GDM1 (cell line): ENCODE results near the gene PRMT2.
"Not testable (repeated sequence)": the region's sequence is repeated elsewhere in the genome, so short reads cannot be mapped to it uniquely, and the experiment has no call there.

ENCODE experiments used
- DNase-seq: peaks from one replicate; lab custom pipeline; 2025; lab: John Stamatoyannopoulos, UW

PRMT2 gene

DNA sequence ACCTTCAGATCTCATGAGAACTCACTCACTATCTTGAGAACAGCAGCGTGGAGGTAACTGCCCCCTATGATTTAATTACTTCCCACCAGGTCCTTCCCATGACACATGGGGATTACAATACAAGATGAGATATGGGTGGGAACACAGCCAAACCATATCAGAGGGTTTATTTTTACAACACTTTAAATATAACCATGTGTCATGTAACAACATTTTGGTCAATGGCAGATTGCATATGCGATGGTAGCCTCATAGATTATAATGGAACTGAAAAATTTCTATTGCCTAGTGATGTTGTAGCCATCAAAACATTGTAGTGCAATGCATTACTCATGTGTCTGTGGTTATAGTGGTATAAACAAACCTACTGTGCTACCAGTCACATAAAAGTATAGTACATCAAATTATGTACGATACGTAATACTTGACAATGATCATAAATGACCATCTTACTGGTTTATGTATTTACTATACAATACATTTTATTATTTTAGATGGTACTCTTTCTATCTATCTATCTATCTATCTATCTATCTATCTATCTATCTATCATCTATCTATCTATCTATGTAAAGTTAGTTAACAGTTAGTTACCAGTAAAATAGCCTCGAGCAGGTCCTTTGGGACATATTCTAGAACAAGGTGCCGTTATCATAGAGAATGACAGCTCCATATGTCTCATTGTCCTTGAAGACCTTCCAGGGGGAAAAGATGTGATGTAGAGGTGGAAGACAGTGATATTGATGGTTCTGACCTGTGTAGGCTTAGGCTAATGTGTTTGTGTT, 18.0 kb upstream of the PRMT2 start:
- no peak for DNase-seq

GRCh38 chr21:46618738-46619379, 16.6 kb upstream of the PRMT2 start:
- DNase-seq = no peak

DNA sequence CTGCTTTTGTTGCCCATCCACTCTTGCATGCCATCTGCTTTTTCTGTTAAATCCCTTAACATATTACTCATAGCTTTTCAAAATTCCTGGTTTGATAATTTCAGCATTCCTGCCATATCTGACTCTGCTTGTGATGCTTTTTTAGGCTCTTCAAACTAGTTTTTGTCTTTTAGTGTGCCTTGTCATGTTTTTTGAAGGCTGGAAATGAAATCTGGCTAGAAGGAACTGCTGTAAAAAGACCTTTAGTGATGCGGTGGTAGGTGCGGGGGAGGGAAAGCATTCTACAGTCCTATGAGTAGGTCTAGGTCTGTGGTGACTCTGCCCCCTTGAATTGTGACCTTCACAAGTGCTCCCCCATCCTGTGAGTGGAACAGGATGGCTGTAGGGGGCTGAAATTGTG, 15.6 kb upstream of the PRMT2 start:
- DNase-seq = no peak

DNA sequence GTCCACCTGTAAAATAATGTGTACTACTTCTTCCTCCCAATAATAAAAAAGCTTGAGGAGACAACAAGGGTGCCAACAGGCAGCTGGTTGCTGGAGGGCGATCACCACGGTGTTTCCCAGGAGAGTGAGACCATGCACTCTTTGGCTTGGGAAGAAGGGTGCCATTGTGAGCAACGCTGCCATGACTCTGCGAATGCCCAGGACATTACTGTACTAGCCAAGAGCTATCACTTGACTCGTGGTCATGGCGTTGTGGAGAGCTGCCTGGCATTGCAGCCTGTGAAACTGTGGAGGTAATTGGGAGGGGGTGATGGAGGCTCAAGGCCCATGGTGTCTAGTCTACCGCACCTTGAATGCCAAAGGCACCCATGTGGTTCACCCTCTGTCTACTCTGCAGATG, 14.6 kb upstream of the PRMT2 start:
- DNase-seq = no peak

DNA sequence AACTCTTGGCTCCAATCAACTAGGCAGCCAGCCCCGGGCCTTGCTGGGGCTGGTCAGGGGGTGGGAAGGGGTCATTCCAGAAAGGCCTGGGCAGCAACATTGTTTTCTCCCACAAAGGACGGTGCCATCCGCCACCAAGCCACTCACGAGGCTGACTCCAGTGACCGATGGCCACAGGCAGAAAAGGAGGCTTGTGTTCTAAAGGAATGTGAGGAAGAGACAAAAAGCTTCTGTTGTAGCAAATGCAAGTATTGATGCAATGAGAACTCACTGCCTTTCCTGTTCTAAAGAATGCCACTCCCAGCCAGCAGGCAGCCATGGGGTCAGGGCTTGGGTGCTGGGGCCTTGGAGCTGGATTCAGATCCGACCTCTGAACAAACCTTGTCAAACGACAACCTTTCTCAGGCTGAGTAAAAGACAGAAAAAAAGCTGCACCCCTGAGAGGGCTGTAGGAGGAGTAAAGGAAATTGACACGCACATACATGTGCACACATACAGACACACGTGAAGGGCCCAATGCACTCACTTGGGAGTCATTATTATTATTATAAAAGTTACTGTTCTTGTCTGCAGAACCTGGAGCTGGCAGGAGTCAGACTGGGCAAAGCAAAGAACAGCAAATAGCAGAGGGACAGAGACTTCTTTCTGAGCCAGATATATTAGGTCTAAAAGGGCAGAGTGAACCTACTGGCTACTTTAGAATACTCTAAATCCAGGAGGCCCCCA, 13.9 kb upstream of the PRMT2 start:
- DNase-seq = no peak

GRCh38 chr21:46622226-46622625, 13.2 kb upstream of the PRMT2 start:
- peak; percentile 88 for DNase-seq

DNA sequence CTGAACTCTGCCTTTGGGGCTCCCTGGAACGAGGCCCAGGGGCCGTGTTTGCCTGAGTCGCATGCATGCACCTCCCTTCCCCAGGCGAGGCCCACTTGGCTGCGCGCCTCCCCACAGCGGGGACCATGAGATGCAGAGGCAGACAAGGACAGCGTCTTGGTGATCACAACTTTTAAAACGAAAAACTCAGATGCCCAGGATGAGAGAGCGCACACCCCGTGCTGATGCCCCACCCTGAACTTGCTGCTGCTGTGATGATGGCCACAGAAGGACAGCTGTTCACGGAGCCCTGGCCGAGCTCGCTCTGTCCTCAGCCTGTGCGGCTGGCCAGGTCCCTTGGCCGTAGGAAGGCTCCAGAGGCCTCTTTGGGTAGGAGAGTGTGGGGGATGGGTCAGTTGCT, 11.4 kb upstream of the PRMT2 start:
- no peak for DNase-seq

DNA sequence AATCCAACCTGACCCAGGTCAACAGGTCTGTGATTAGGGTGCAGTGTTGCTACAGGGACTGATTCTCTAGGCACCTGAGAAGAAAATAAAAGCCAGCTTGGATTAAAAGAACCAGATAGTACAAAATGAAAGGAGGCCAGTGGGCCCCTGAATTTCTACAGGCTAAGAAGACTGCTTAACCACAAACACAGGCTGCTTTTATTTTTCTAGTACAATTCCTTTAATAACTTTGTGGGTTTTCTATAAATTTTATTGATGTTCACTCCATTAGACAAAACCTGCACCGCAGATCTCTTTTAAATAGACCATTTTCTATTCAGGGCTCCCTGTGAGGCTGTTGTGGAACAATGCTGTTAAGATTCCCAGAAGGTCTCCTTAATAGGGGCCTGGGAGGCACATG, 9.7 kb upstream of the PRMT2 start:
- no peak for DNase-seq

GRCh38 chr21:46626536-46626935, 8.9 kb upstream of the PRMT2 start:
- DNase-seq = no peak

- no peak for DNase-seq
Observed at GRCh38 chr21:46626975-46627501, 8.4 kb upstream of the PRMT2 start.

DNA sequence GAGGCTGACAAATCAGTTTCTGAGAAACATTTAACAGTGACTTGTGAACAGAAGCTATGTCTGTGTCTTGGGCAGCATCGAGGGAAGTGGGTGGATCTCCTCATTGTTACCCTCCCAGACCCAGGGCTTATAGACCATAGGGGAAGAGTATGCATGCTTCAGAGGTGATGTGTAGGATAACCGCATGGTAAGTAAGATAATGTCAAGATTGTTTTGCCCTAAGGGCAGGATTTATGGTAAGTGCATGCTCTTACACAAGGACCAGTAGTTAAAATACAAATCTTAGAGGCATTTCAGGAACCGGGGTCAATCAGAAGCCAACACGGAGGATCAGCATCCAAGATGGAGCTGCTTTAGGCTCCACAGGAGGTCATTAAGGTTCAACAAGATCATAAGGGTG, 7.7 kb upstream of the PRMT2 start:
- DNase-seq = no peak

DNA sequence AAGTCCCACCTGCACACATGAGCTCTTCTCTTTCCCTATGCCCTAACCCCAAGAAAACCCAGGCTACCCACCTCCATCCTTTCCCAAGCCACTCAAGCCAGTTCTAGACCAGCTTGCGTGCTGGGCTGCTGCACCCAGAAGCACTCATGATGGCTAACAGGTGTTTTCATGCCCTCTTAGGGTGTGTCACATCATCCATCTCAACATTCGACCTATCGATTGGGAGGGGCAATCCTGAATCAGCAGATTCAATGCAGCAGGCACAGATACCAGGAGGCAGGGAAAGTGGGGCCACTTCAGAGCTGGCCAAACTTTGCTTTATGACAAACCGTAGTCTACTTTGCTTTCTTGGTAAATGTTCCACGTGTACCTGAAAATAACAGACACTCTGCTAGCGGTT, 6.6 kb upstream of the PRMT2 start:
- DNase-seq = no peak

GRCh38 chr21:46630915-46631314, 4.6 kb upstream of the PRMT2 start:
- not testable (repeated sequence) for DNase-seq

GRCh38 chr21:46633566-46633965, 1.9 kb upstream of the PRMT2 start:
- DNase-seq = no peak

- DNase-seq = no peak
Observed at GRCh38 chr21:46634427-46634826, 1.0 kb upstream of the PRMT2 start.

DNA sequence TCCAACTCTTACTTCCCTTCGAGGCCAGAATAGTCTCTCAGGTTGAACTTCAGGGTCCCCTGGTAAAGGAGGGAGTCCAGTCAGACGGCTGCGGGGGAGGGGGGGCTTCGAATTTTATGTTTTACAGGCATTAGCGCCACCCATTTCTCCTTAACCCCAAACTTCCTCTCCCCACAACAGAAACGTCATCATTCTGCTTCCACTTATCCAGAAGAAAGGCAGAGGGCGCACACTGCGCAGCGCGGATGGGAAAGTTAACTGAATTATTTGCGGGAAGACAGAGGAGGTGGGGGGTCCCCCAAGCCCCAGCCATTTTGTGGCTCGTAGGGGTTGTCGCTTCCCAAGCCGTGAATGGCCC, 529 bp upstream of the PRMT2 start:
- DNase-seq = peak; percentile 81

DNA sequence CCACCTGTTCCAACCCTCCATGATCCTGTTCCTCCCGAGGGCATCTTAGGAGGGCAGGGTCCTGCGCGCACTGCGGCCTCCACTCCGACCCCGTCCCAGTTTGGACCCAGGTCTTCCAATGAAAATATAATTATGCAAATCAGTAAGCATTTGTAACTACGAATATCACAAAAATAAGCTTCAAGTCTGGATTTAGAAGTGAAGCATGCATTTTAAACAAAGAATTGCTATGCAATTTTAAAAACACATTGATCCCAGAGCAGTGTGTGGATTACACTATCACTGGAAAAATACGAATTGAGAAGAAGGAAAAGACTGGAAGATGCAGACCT, 673 bp downstream of the PRMT2 start:
- no peak for DNase-seq

DNA sequence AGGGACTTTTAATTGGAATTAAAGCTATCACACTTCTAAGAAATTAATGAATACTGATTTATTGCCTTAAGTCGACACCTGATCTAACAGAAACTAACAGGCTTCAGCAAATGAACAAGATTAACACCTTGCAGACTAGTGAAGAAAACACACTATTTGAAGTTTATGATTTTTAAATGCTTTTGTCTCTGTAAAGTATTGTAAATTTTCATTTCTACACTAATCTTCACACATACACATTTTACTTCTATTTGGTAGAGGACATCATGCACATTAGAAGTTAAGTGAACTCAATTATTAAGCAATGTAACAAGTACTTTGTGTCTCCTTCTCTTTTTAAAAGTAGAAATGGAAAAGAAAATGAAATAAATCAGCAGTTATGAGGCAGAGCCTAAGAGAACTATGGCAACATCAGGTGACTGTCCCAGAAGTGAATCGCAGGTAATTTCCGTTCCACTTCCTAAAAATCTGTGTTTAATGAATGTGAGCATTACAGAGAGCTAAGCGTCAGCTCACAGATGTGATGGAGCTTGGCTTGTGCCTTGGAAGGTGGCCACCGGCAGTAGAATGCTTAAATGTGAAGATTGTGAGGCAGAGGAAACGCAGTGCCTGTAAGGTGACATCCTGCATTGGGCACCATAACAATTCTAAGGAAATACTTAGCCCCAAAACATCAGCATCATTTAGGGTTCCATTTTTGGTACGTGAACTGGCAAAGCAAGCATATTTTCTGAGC, 1.2 kb downstream of the PRMT2 start:
- no peak for DNase-seq

DNA sequence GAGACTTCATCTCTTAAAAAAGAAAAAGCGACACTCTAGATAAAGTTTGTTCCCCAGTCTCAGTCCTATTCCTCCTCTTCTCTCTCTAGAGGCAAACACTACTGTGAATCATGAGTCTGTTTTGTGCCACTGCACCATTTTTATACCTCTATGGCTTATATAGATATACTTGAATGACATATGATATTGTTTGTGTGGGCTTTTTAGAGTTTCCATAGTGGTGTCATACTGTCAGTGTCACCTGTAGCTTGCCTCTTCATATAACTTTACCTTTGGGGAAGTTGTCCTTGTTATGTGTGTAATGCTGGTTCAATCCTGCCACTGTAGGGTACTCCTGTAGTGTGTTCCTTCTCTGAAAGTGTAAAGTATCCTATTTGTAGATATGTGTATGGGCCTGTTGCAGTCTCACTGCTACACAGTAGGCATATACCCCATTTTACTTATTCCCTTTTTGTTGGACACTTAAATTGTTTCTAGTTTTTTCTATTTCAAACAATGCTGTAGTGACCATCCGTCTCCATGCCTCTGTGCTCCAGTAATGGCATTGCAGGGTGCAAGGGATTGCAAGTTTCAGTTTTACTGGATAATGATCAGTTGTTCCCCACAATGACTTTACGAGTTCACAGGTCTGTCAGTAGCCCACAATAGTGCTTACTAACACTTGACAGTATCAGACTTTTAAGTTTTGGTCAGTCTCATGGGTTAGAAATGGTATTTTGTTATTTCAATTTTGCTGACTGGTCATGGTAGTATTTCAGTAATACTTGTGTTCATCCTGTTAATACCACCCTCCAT, 2.7 kb downstream of the PRMT2 start:
- DNase-seq = no peak

DNA sequence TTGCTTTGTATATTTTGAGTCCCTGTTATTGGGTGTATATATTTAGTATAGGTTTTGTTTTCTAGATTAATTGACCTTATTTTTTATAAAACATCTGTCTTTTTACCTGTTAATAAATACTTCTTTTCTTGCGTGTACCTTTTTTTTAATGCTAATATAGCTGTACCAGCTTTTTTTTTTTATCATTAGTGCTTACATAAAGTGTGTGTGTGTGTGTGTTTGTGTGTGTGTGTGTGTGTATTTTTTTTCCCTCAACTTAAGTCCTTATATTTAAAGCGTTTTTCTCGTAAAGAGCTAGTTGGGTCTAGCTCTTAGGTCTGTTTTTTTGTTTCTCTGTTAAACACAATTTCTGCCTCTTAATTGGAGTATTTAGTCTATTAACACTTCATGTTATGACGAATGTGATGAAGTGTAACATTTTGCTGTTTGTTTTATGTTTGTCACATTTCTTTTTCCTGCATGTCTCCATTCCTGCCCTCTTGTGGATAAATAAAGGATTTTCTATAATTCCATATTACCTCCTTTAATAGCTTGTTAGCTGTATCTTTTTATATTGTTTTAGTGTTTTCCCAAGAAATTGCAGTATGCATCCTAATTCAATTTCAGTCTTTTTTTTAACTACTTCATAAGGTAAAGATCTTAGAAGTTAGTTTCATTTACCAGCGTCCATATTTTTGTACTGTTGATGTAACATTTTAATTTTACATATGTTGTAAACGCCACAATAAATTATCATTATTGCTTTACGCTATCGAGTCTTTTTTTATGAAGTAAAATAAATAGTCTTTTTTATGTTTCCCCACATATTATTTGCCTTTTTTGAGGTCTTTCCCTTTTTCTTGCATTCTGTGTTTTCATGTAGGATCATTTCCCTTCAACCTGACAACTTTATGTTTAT, 4.3 kb downstream of the PRMT2 start:
- DNase-seq = no peak

- DNase-seq = no peak
Observed at GRCh38 chr21:46641656-46642055, 6.2 kb downstream of the PRMT2 start.
